Stimulated activated CD4-positive, alpha-beta T cell treated with anti-CD3 and anti-CD28 coated beads, Interleukin-1b, Interleukin-23, amount 100 ng/mL, for 4 hours (primary cell): ENCODE measurements around the gene SLC66A1.

Experiments used
- DNase-seq, 2 donors: peaks; one replicate each; pipeline ENCODE4 v3.0.0-alpha.2; 2020; ENCODE audit warnings: low read depth in 2 of 2

SLC66A1 gene

GRCh38 chr1:19376428-19377372 lies 64.6 kb downstream of the SLC66A1 start:
- DNase-seq: no peak

GRCh38 chr1:19377812-19378718 lies 65.9 kb downstream of the SLC66A1 start:
- no peak for DNase-seq
